SKM-1 treated with dmso at 0.1 percent for 144 hours (cell line): ENCODE data around the gene FTCD.

Experiments
- DNase-seq: peaks from one replicate; lab custom pipeline; 2025; ENCODE audit not compliant: unreplicated experiment; lab: John Stamatoyannopoulos, UW

FTCD gene

GRCh38 chr21:46093668-46094400, 61.5 kb downstream of the FTCD start:
- no peak for DNase-seq

GRCh38 chr21:46092811-46093667, 62.3 kb downstream of the FTCD start:
- no peak for DNase-seq

DNA sequence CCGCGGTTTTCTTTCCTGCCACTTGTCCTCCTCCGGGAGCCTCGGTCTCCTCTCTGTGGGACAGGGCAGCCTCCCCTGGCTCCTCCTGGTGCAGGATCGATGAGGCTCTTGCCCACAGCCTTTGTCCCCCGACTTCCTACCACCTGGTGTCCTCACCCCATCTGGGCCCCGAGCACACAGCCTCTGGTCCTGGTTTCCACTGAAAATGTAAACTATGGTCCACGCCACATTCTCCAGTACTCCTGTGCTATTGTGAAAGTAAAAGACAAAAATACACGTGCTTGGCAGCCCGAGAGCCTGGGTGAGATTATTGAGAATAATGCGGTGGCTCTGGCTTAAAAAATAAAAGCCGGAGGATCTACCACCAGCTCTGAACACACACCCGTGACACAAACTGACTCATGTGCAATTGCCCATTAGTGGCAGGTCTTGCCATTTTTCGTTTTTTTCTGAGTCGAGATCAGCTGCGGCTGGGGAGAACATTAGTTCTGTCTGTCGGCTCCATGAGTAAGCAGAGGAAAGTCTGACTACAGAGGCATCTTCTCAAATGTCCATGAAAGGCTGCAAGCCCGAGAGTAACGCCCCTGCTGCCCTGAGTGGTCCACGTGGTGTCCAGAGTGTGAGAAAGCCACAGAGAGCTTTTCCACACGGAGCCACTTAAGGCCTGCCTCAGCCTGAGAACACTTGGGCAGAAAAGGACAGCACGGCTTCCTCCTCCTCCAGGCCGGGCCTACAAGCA, 63.2 kb downstream of the FTCD start:
- no peak for DNase-seq

GRCh38 chr21:46091631-46092025, 63.8 kb downstream of the FTCD start:
- no peak for DNase-seq

DNA sequence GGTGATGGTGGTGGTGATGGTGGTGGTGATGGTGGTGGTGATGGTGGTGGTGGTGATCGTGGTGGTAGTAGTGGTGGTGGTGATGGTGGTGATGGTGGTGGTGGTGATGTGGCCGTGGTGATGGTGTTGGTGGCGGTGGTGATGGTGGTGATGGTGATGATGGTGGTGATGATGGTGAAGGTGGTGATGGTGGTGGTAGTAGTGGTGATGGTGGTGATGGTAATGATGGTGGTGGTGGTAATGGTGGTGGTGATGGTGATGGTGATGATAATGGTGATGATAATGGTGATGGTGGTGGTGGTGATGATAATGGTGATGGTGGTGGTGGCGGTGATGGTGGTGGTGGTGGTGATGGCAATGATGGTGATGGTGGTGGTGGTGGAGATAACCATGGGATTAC, 64.3 kb downstream of the FTCD start:
- DNase-seq, result no peak

DNA sequence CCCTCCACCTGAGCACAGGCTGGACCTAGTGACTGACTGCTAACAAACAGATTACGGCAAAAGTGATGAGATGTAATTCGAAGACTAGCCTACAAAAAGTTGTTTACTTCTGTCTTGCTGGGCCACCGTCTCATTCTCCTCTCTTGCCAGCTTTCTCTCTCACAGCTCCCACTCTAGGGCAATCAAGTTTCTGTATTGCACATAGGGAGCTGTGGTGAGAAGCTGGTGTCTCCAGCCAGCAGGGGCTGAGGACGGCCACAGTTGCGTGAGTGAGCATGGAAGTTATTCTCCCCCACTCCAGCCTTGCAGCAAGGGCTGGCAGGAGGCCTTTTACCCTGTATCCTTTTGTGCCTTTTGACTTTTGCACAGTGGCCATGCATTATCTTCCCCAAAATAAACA, 66.1 kb downstream of the FTCD start:
- DNase-seq, result no peak

GRCh38 chr21:46088189-46088588, 67.2 kb downstream of the FTCD start:
- no peak for DNase-seq

DNA sequence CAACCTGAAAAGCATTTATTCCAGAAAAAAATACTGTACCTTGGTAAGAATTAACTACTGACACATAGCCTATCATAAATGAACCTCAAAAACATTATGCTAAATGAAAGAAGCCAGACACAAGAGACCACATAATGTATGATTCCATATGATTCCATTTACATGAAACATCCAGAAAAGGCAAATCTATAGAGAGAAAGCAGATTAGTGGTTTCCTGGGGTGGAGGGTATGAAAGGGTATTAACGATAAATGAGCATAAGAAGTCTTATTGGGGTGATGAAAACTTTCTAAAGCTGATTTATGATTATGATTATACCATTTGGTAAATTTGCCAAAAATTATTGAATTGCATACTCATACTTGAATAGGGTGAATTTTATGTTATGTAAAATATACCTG, 67.7 kb downstream of the FTCD start:
- no peak for DNase-seq
